ENCODE data around the gene TMEM98. TPM values are rescaled to one million over a fixed set of nuclear protein-coding genes. Genes with fewer than 3 reads are reported as not detected.

The TMEM98 gene
- total RNA-seq (2022; extraction: Qiagen RNA extraction; ENCODE audit: low read depth), result 43.5 to 50.3 TPM (median 47.1 TPM) in 5 replicates

GRCh38 chr17:32927724-32928585 lies at the start of gene TMEM98:
TSS of gene TMEM98 (plus strand) at chr17:32928153. CDS start at chr17:32931529, 3,376 bp downstream.

Other genes starting within 250 kb of the TMEM98 start
- gene MYO1D, start 51.0 kb upstream of the TMEM98 start, total RNA-seq (2022; extraction: Qiagen RNA extraction; ENCODE audit: low read depth), result 2.1 to 3.0 TPM (median 2.6 TPM) in 5 replicates
- 0.22 TPM in 1 of 5 replicates, not detected in the others for gene SPACA3, start 63.7 kb downstream of the TMEM98 start, total RNA-seq (2022; extraction: Qiagen RNA extraction; ENCODE audit: low read depth)

Measured in A549 treated with DMSO at 1 μM for 4 hours (cell line).